Right lobe of liver (tissue), 6 donors: ENCODE measurements around the gene TP53. TPM values are rescaled to one million over a fixed set of nuclear protein-coding genes. Genes with fewer than 3 reads are reported as not detected.
A peak's percentile ranks its signal among the peaks of the same experiment; 100 is the strongest.

ENCODE experiments used
- ATAC-seq, 4 donors: fragments of 200-7000 bp; cut with Tn5 transposase; one replicate each; pipeline ENCODE4 v1.9.1; 2020; ENCODE audit warnings: mild to moderate bottlenecking in 4 of 4, moderate library complexity in 4 of 4
- DNase-seq, 3 donors: peaks; one replicate each; pipeline ENCODE4 v3.0.0-alpha.2; 2020
- H3K27ac ChIP-seq, 3 donors: fragments of 200-600 bp; one replicate each; pipeline ENCODE4 v1.8.0; 2022
- H3K27me3 ChIP-seq, 2 donors: fragments of 200-600 bp; one replicate each; pipeline ENCODE4 v1.8.0; 2022
- H3K36me3 ChIP-seq, 4 donors: fragments of 200-600 bp; sonication (generic) in 1 of 4; one replicate each; pipeline versions ENCODE4 v1.5.1 to v1.8.0; 2017 to 2022; ENCODE audit warnings: control low read depth in 1 of 4
- H3K4me1 ChIP-seq, 4 donors: fragments of 200-600 bp; sonication (generic) in 1 of 4; one replicate each; pipeline versions ENCODE4 v1.5.1 to v1.8.0; 2017 to 2022; ENCODE audit warnings: control low read depth in 1 of 4
- H3K4me3 ChIP-seq, 3 donors: fragments of 200-600 bp; one replicate each; pipeline ENCODE4 v1.8.0; 2022
- H3K9me3 ChIP-seq, 4 donors: fragments of 200-600 bp; sonication (generic) in 1 of 4; one replicate each; pipeline versions ENCODE4 v1.5.1 to v1.8.0; 2017 to 2022; ENCODE audit warnings: control low read depth in 1 of 4
- POLR2A ChIP-seq: fragments of 450-650 bp; IDR thresholded peaks from one replicate; pipeline ENCODE4 v1.6.1; 2017; ENCODE audit warnings: antibody characterized with exemption, mild to moderate bottlenecking
- WGBS: methylation state at CpG from one replicate; pipeline ENCODE4 v1.1.6; 2018; ENCODE audit warnings: low coverage, low lambda C conversion rate; ENCODE audit not compliant: insufficient coverage; ENCODE audit errors: missing lambda C conversion rate; 5-methylcytosine and 5-hydroxymethylcytosine counted together
- intact Hi-C, 2 donors: fragments of 100-400 bp; cut with DNase I; formaldehyde crosslinking; loops; one replicate each; pipeline versions ENCODE4 v1.11.2 to v1.14.1; 2022
- total RNA-seq, 6 experiments: library from RNA; depleted of rRNA in 2 of 6; stranded (reverse); fragments of >200 nt in 2 of 6; fragmentation: NEBNext Ultra II Directional in 3 of 6; extraction: Animal tissue kit (Norgen Biotek cat#: 25700) in 3 of 6; gene quantifications; one replicate each; pipeline versions ENCODE4 v1.1.0 to v1.2.4, GENCODE V29; 2016 to 2023
- TF ChIP-seq, protein P1 (sequence below), 4 donors: fragments of 200-600 bp in 3 of 4; fragments of 450-650 bp in 1 of 4; IDR thresholded peaks; one replicate each; pipeline versions ENCODE4 v1.5.1 to v1.8.0; 2016 to 2022; ENCODE audit warnings: antibody characterized with exemption in 4 of 4, mild to moderate bottlenecking in 2 of 4
- donor health status: DM: no; HTN: yes; CAD: no.
- donor health status: DM: no; HTN: no; CAD: no.
- donor health status: DM: no; HTN: no; CAD: no.
- donor health status: DM: no; HTN: yes; CAD: no.
- donor health status: DM: no; HTN: yes; CAD: no.

TP53 gene
- total RNA-seq, 6 experiments from 2014 or later, result 12.9 to 30.0 (median 23.0) TPM

DNA sequence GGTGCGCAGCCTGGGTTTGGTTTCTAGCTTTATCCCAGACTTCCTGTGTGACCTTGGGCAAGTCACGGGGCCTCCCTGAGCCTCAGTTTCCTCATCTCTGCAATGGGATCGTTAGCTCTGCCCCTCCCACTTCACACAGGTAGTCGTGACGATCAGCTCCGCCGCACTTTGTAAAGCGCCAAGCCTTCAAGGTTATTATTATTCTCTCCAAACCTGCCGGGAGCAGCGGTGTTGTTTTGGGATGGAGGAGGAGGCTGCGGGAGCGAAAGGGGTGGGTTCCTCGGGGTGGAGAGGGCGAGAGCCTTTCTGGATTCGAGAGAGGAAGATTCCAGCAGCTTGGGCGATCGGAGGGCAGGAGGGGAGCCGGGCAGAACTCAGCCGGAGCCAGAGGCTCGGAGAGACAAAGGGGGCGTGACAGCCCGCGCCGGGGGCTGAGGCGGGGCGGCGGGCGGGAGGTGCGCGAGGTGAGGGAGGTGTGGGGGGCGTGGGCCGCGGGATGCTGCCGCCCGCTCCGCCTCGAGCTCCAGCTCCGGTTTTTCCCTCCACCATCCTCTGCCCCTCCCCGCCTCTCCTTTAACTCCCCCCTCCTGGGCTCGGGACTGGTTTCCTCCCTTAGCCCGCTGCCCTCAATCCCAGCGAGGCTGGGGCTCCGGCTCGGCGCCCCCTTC lies 17.4 kb upstream of the TP53 start, which contains the start of gene EFNB3:
Gene EFNB3 (plus strand): TSS at position 602 of the 668 bp plus-strand sequence. CDS start 397 bp downstream, outside the sequence.
- TF ChIP-seq, protein P1, sequence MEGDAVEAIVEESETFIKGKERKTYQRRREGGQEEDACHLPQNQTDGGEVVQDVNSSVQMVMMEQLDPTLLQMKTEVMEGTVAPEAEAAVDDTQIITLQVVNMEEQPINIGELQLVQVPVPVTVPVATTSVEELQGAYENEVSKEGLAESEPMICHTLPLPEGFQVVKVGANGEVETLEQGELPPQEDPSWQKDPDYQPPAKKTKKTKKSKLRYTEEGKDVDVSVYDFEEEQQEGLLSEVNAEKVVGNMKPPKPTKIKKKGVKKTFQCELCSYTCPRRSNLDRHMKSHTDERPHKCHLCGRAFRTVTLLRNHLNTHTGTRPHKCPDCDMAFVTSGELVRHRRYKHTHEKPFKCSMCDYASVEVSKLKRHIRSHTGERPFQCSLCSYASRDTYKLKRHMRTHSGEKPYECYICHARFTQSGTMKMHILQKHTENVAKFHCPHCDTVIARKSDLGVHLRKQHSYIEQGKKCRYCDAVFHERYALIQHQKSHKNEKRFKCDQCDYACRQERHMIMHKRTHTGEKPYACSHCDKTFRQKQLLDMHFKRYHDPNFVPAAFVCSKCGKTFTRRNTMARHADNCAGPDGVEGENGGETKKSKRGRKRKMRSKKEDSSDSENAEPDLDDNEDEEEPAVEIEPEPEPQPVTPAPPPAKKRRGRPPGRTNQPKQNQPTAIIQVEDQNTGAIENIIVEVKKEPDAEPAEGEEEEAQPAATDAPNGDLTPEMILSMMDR (IDR thresholded peaks at IDR 0.05), result no peak
- no peak for TF ChIP-seq POLR2A
- Histone ChIP-seq H3K4me1 (no peaks in the 10 kb centered on the region), H3K27ac (no peak within 1 kb of the TSS), H3K9me3 (no peaks in the 10 kb centered on the region), H3K27me3 (no peaks in the 10 kb centered on the region), H3K36me3 (peaks cover 0 to 6% (median 0%) of the 10 kb centered on the region in 4 donors), H3K4me3 (peak within 1 kb of the TSS; percentile 9 to 14 (median 13))
- ATAC-seq (peak in 1 of 4 donors; percentile 22), DNase-seq (no peak)
- intact Hi-C loops, result no loop called here
- WGBS, result 4% methylated on average over 40 of the region's 45 CpGs

DNA sequence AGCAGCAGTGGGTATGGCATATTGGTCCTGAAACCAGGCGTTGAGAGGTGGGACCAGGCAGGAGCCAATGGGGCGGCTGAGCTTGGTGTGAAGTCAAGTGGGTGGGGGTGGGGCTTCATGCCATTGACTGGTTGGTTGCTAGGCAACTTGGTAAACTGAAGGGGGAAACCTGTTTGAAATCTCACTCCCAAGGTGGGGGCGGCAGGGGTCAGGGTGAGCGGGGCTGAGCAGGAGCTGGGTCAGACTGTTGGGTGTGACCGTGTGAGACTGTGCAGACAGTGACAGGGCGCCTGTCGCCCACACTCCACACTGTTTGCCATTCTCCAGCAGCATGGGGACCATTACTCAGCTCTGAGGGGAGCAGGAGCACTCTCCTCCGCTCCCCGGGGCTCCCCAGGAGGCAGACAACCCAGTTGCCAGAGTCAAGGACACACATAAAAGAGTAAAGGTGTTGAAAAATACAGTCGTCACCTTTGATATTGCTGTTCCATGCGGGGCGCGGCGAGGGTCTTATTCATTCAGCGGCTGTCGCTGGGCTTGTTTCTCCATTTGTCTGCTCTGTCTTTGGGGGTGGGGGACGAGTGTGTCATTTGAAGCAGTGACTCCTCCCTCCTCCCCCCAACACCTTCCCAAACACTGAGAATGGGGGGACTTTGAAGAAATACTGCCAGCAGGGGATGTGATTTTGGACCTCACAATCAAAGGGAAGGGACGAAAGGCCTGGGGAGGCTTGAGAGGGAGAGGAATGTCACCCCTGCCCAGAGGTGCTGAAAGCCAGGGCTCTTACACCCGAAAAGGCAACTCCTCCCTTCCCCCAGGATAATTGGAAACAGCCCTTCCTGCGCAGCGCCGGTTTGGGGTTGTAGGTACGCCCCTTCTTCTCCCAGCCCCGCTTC lies 16.5 kb upstream of the TP53 start:
- Histone ChIP-seq H3K27ac (no peak overlapping the region), H3K36me3 (peaks cover 0 to 6% (median 0%) of the 10 kb centered on the region in 4 donors), H3K4me1 (no peaks in the 10 kb centered on the region), H3K9me3 (no peaks in the 10 kb centered on the region), H3K4me3 (no peak overlapping the region), H3K27me3 (no peaks in the 10 kb centered on the region)
- intact Hi-C loops, result no loop called here
- no peak for DNase-seq
- 21% methylated on average over 11 of the region's 24 CpGs for WGBS
- peak in 1 of 4 donors; percentile 13 for ATAC-seq
- no peak for TF ChIP-seq POLR2A
- TF ChIP-seq, protein P1 (IDR thresholded peaks at IDR 0.05), result no peak

DNA sequence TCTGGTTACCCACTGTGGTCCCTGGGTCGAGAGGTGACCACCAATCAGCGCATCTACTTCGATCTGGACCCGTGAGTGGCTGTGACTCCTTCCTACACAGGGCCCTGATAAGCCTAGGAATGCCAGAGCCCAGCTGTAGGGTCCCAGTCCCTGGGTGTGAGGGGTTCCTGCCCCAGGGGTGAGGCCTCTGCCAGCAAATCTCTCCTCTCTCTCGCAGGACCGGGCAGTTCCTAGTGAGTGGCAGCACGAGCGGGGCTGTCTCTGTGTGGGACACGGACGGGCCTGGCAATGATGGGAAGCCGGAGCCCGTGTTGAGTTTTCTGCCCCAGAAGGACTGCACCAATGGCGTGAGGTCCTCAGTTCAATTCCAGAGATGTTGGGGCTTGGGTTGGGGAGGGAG lies 15.5 kb upstream of the TP53 start:
- TF ChIP-seq, protein P1 (IDR thresholded peaks at IDR 0.05), result no peak
- TF ChIP-seq POLR2A, result no peak
- H3K9me3 ChIP-seq, result no peaks in the 10 kb centered on the region
- H3K36me3 ChIP-seq, result peaks cover 0 to 6% (median 0%) of the 10 kb centered on the region in 4 donors
- no peaks in the 10 kb centered on the region for H3K27me3 ChIP-seq
- H3K4me3 ChIP-seq, result no peak overlapping the region
- 90% methylated on average over 4 of the region's 13 CpGs for WGBS
- ATAC-seq (no peak), DNase-seq (no peak)
- intact Hi-C loops, result no loop called here
- no peaks in the 10 kb centered on the region for H3K4me1 ChIP-seq
- no peak overlapping the region for H3K27ac ChIP-seq

DNA sequence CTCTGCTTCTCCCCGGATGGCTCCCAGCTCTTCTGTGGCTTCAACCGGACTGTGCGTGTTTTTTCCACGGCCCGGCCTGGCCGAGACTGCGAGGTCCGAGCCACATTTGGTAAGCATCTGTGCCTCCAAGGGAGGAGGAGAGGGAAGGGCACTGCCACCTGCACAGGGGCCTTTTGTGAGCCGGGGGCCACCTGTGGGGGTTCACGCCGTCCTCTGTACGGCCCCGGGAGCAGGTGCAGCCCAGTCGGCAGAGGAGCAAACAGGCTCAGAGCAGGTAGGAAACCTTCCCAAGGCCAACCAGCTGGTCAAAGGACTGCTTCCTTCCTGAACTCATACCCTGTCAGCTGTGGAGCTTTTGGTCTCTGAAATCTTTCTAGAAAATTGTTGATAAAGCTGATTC lies 14.4 kb upstream of the TP53 start:
- ATAC-seq (no peak), DNase-seq (no peak)
- TF ChIP-seq POLR2A, result no peak
- TF ChIP-seq, protein P1 (IDR thresholded peaks at IDR 0.05), result no peak
- intact Hi-C loops, result no loop called here
- Histone ChIP-seq H3K4me3 (no peak overlapping the region), H3K36me3 (peaks cover 0 to 6% (median 0%) of the 10 kb centered on the region in 4 donors), H3K27me3 (no peaks in the 10 kb centered on the region), H3K4me1 (no peaks in the 10 kb centered on the region), H3K9me3 (no peaks in the 10 kb centered on the region), H3K27ac (no peak overlapping the region)
- WGBS, result 100% methylated on average over 2 of the region's 14 CpGs
